GM12864 (cell line): ENCODE data around the gene MED19.

ENCODE experiments used
- DNase-seq: peaks from one replicate; pipeline ENCODE4 v3.0.0-alpha.2; 2011; ENCODE audit warnings: low read depth
- H3K4me3 ChIP-seq: 2 replicates; pipeline ENCODE4 v1.5.1; 2011; ENCODE audit warnings: mild to moderate bottlenecking, low read depth, low read length, control low read depth
- TF ChIP-seq, protein P1 (sequence below): IDR thresholded peaks from 2 replicates; pipeline ENCODE4 v1.5.1; 2011; ENCODE audit warnings: low read depth, mild to moderate bottlenecking, moderate library complexity, low read length, control low read depth, inconsistent platforms; ENCODE audit errors: missing control alignments

The MED19 gene

DNA sequence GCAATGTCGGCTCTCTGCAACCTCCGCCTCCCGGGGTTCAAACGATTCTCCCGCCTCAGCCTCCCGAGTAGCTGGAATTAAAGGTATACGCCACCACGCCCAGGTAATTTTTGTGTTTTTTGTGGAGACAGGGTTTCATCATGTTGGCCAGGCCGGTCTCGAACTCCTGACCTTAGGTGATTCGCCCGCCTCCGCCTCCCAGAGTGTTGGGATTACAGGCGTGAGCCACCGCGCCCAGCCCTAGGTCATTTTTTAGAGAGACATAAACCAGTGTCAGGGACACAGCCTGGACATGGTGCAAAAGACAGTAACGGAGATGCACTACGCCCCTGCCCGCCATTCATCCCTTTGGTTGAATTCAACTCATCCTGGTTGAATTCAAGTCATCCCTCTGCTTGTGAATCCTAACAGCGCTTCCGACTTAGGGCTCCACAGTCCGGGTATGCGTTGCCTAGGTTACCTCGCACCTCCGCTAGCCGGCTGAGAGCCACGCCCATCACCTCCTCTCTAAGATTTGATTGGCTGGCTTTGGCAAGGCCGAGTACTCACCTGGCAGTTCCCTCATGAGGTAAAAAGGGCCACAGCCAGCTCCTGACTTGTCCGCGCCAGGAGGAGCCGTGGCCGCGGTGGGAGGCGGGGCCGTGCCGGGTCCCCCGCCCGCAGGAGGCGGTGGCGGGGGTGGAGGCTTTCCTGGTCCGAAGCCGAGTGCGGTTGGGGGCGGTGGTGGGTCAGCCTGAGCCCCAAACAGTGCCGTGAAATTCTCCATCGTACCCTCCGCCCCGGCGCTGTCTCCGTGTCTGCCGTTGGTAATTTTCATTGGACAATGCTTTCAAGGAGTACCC, at the start of gene MED19:
Gene MED19 (minus strand): TSS at position 802 of the 842 bp plus-strand sequence. CDS start 36 bp downstream, at position 766.
- TF ChIP-seq, protein P1, sequence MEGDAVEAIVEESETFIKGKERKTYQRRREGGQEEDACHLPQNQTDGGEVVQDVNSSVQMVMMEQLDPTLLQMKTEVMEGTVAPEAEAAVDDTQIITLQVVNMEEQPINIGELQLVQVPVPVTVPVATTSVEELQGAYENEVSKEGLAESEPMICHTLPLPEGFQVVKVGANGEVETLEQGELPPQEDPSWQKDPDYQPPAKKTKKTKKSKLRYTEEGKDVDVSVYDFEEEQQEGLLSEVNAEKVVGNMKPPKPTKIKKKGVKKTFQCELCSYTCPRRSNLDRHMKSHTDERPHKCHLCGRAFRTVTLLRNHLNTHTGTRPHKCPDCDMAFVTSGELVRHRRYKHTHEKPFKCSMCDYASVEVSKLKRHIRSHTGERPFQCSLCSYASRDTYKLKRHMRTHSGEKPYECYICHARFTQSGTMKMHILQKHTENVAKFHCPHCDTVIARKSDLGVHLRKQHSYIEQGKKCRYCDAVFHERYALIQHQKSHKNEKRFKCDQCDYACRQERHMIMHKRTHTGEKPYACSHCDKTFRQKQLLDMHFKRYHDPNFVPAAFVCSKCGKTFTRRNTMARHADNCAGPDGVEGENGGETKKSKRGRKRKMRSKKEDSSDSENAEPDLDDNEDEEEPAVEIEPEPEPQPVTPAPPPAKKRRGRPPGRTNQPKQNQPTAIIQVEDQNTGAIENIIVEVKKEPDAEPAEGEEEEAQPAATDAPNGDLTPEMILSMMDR: no peak
- peak within 1 kb of the TSS; percentile 82 for H3K4me3 ChIP-seq
- DNase-seq: peak; percentile 77

DNA sequence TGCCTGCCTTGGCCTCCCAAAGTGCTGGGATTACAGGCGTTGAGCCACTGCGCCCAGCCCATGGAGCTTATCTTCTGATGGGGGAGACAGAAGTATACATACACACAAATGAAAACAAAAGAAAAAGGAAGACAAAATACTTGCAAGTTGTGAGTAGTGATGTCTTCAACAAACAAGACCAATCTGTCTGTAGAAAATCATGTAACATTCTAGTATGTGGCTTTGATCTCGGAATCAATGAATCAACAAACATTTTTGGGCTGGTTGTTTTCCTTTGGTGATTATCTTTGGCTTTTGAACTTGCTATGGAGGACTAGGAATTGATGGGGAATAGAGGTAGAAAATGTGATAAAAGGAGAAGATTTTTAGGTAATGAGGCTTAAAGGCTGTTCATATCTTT, 46.2 kb upstream of the MED19 start:
- DNase-seq: no peak
- no peak overlapping the region for H3K4me3 ChIP-seq
- TF ChIP-seq, protein P1: no peak

GRCh38 chr11:57752954-57753353, 40.9 kb upstream of the MED19 start:
- no peak for DNase-seq
- TF ChIP-seq, protein P1: no peak
- no peak overlapping the region for H3K4me3 ChIP-seq

DNA sequence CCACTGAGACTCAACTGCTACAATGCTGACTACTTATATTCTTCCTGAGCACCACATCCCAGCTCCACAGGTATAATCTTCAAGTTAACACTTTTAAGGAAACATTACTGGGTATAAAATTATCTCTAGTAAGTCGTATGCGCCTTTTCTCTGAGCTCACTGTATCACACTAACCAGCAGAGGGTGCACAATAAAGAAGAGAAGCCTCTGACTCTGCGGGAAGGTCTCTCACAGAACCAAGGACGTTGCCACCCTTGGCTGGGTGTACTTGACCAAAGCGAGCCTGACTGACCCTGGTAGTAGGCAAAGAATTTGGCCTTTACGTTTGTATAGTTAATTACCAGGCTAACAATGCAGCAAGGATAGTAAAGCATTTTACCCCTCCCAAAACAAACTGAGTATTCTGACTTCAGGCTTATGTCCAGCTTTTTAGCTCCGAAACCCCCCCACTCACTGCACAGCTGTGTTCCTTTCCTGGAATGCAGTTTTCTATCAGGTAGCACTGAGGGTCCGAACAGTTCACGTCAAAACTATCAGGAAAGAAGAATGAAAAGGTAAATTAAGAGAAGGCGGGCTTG, 39.8 kb upstream of the MED19 start, which contains the start of gene BTBD18:
Gene BTBD18 (minus strand): TSS at position 144 of the 578 bp plus-strand sequence. CDS start 631 bp downstream, outside the sequence.
- TF ChIP-seq, protein P1: peak; percentile 36

GRCh38 chr11:57751176-57751575, 39.2 kb upstream of the MED19 start:
- no peak for DNase-seq
- TF ChIP-seq, protein P1: no peak

More for the DNA sequence above, 39.8 kb upstream of the MED19 start, which contains the start of gene BTBD18:
- no peak within 1 kb of the TSS for H3K4me3 ChIP-seq
- DNase-seq: no peak

DNA sequence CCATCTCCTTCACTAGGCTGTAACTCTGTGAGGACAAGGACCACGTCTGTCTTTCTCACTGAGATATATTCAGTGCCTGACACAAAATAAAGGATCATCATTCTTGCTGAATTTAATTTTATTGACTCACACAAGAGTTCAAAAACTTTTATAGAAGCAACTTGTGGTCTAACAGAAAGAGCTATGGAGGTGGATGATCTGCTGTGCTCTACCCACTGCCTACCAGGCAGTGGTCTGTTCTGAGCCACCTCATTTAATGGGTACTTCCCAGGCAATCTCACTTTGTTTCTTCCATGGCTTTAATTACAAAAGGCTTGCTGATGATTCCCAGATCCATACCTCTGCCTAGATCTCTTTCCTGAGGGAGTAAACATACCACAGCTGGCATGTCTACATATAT, 34.9 kb upstream of the MED19 start:
- H3K4me3 ChIP-seq: no peak overlapping the region
- no peak for DNase-seq
- TF ChIP-seq, protein P1: no peak

More at GRCh38 chr11:57751176-57751575, 39.2 kb upstream of the MED19 start:
- no peak overlapping the region for H3K4me3 ChIP-seq
